ENCODE results near the gene PGP.

The PGP gene

GRCh38 chr16:2199095-2199494 is 15.5 kb downstream of the PGP start:
- DNase-seq (ENCODE audit: low read depth): no peak

DNA sequence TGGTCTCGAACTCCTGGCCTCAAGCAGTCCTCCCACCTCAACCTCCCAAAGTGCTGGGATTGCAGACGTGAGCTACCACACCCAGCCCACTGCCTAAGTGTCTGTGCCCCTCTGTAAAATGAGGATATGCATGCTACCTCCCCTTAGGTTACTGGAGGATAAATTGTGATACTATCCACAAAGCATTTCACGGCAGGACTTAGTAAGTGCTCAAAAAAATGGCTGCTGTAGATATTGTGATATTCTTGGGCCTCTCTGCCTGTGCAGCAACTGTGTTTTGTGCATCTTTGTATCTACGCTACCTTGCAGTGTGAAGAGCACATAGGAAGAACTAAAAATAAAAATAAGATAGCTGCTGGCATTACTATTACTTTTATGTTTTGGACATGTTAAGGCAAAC is 16.4 kb downstream of the PGP start:
- DNase-seq (ENCODE audit: low read depth): no peak

DNA sequence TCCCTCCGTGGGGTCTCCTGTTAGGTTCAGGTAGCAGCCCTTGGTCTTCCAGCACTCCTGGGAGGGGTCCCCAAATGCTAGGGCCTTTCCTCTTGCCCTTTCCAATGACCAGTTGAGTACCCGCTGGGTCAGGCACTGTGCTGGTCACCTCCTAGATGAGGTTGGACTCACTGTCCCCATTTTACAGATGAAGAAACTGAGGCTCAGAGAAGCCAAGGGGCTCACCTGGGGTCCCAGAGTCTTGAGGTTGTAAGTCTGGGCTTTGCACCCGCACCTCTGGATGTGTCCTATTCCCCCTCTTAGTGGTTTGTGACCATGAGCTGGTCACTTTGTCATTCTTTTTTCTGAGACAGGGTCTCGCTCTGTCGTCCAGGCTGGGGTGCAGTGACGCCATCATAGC is 16.9 kb downstream of the PGP start:
- DNase-seq (ENCODE audit: low read depth): no peak

- DNase-seq (ENCODE audit: low read depth): no peak
These were observed 17.6 kb downstream of the PGP start for GRCh38 chr16:2196981-2197511.

- no peak for DNase-seq (ENCODE audit: low read depth)
These were observed 18.3 kb downstream of the PGP start, which contains the start of gene CASKIN1 for GRCh38 chr16:2196162-2196980. TSS of gene CASKIN1 (minus strand) at chr16:2196605. CDS start at chr16:2196432, 173 bp downstream.

DNA sequence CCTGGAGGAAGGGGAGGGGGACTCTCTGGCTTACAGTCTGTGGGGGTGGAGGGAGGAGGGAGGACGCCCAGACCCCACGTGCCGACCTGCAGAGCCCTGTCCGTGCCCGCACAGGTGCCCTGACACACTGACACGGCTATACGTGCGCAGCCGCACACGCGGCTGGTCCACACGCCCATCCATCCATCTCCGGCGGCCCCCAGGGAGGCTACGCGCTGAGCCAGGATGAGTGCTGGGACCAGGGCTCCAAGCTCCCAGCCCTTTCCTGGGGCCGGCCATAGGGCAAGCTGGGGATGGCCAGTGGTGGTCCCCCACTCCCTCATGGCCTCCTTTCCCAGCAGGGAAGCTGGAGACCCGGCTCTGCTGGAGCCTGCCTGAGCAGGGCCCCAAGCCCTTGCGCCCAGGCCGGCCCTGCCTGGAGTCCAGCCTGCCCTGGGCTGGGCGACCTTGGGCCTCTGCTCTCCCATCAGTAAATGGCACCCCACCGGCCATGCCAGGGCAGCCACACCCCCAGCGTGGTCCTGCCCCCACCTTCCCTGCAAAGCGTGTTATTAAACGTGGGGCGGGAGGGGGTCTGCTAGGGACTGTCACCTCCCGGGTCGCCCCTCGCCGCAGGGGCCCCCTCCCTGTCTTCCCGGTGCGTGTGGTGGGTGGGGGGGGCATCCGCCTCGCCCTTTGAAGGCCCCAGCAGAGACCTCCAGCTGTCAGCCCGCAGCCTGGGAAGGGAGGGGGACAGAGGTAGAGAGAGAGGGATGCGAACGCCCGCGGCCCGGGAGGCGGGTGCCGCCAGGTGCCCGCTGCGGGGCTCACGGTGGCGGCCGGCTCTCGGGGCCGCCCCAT is 19.1 kb downstream of the PGP start:
- DNase-seq (ENCODE audit: low read depth): no peak

DNA sequence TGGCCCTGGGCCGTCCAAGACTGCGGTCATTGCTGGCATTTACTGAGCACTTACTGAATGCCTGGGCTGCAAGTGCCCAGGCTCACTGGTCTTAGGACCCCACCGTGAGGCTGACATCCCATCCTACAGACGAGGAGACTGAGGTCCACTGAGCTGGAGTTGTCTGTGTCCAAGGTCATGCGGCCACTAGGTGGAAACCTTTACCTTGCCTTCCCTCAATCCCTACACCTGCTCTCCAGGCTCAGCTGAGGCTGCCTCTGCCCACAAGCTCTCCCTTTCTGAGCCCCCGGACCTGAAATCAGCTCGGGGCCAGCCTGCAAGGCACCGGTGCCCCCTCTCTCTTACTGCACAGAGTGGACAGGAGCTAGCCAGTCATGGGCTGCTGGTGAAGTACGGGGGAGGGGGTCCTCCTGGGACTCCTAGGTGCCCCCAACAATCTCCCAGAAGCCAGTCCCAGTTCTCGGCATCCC is 19.8 kb downstream of the PGP start:
- DNase-seq (ENCODE audit: low read depth): no peak

GRCh38 chr16:2194166-2194834 is 20.3 kb downstream of the PGP start:
- DNase-seq (ENCODE audit: low read depth): no peak

DNA sequence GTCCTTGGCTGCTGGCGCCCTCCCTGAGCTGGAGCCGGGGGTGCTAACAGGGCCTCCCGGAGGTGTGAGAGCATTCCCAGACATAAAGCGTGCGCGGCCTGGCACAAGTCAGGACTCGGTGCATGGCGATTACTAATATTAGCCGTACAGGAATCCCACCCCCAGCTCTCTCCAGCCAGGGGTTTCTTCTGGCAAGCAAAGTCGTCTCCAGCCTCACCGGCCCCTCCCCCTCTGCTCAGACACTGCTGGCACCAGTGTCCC is 23.3 kb downstream of the PGP start:
- no peak for DNase-seq (ENCODE audit: low read depth)

DNA sequence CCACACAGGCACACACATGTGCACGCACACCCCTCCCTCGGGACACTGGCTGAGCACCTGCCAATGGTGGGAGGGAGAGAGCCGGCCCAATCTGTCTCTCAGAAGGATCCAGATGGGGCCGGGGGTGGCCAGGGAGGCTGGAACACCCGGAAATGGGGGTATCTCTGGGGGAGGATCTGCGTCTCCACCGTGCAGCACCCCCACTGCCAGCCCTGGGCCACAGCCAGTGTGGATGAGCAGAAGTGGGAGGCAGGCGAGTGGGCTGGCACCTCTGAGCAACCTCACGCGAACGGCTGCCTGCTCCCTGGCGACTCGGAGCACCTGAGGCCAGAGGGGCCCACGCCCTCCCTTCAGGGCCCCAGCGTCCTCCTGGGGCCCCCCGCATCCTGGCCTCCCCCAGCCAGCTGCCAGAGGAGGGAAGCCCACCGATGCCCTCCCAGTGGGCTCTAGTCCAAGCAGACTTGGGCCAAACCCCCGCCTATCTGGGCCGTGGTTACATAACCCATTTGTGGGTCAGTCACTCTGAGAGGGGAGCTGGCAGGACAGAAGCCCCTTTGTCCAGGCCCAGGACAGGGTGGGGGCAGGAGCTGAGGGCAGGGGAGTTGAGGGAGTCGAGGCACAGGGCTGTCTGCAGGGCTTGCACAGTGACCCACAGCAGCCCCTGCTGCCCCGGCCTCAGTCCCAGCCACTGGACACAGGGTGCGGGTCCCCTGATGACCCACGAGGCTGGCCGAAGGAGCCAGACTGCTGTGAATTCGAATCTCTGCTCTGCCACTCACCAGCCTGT is 23.8 kb downstream of the PGP start:
- no peak for DNase-seq (ENCODE audit: low read depth)

- no peak for DNase-seq (ENCODE audit: low read depth)
These were observed 24.5 kb downstream of the PGP start for GRCh38 chr16:2190002-2190658.

GRCh38 chr16:2189252-2189893 is 25.3 kb downstream of the PGP start:
- no peak for DNase-seq (ENCODE audit: low read depth)

GRCh38 chr16:2188395-2188794 is 26.2 kb downstream of the PGP start:
- no peak for DNase-seq (ENCODE audit: low read depth)

- no peak for DNase-seq (ENCODE audit: low read depth)
These were observed 27.4 kb downstream of the PGP start for GRCh38 chr16:2187212-2187611.

GRCh38 chr16:2186505-2186904 is 28.1 kb downstream of the PGP start:
- DNase-seq (ENCODE audit: low read depth): no peak

- DNase-seq (ENCODE audit: low read depth): no peak
These were observed 28.6 kb downstream of the PGP start for GRCh38 chr16:2186064-2186463.

GRCh38 chr16:2184962-2185361 is 29.7 kb downstream of the PGP start:
- no peak for DNase-seq (ENCODE audit: low read depth)

GRCh38 chr16:2184346-2184745 is 30.3 kb downstream of the PGP start:
- no peak for DNase-seq (ENCODE audit: low read depth)

DNA sequence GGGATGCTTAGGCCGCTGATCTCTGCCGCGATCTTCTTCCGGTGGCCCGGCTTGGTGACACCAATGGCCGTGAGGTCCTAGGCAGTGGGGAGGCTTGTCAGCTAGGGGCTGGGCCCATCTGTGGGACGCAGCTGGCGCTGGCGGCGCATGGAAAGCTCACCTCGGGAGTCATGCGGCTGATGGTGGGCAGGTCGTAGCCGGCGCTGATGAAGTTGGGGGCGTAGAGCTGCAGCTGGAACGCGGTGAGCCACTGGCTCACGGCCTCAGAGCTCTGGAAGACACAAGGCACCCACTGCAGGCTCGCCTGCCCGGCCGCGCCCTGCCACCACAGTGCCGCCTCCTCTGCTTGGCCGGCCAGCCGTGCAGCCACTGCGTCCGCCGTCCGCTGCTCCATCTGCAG is 31.0 kb downstream of the PGP start:
- DNase-seq (ENCODE audit: low read depth): no peak

DNA sequence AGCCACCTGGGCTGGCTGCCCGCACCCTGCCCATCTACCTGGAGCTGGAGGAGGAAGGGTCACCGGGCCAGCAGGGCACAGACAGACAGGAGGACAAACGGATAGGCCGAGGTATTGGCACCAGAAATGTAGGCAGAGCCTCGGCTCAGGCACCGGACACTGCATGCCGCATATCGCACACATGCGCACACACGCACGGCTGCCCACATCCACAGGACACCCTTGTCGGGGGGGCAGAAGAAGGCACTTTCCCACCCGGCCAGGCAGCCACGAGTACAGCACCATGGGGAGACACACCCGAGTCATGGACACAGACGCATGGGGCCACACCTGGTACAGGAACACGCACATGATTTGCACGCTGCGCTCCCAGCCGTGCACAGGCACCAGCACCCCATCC is 32.7 kb downstream of the PGP start:
- DNase-seq (ENCODE audit: low read depth): no peak
